ENCODE measurements around the gene SNAI3. TPM values are rescaled to one million over a fixed set of nuclear protein-coding genes. Genes with fewer than 3 reads are reported as not detected.

Gene SNAI3
- 1 to 10 TPM; 1.3 to 4.3 (median 2.4) TPM for total RNA-seq

DNA sequence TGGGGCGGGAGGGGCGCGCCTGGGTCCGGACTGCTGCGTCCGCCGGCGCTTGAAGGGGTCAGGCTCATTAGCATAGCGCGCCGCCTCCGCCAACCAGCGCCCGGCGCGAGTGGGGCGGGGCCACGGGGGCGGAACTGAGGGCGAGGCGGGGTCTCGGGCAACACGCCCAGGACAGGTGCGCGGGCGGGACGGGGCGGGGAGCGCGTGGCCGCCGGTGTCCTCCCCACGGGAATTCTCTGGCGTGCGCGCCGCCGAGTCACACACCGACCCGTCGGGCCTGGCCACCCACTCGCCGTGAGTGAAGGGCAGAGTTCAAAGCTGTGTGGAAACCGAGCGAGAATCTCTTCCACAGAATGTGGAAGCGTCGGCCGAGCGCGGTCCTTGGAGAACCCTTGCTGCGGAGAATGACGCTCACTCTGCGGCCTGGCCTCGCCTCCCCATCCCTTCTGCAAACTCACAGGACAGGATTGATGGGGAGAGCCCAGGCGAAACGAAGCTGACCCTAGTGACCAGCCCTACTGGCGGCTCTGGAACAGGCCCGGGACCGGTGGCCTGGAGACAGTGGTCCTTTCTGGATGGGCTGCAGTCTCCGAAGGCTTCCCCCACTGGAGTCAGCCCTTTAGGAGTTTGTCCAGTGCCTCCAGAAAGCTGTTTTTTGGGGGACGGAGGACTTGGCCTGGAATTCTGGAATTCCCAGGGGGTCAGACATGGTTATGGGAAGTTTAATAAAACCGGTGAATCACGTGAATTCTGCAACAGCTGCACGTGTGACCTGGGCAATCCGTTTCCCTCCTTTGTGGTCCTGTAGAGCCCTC, at the start of gene SNAI3:
SNAI3 (minus strand) TSS at position 69 of the 815 bp plus-strand sequence. CDS start 101 bp downstream, outside the sequence.
- WGBS, 10 experiments = 0 to 36% (median 20%) methylated on average over 1 to 14 of the region's 65 CpGs; no CpG with 5 or more reads in 5 of the 10 experiments
- no peak within 1 kb of the TSS for H3K27ac ChIP-seq

GRCh38 chr16:88736088-88736487, 49.8 kb upstream of the SNAI3 start:
- H3K4me1 ChIP-seq (replicated peaks in 1 of 2) = peaks cover 3 to 10% of the 10 kb centered on the region in 2 donors
- in situ Hi-C loops (cut with MboI; ENCODE audit: low pct_unique_long_range_greater_than_20kb in 2 of 9, low sequenced_read_pairs in 9 of 9, unreplicated experiment in 9 of 9) = loop anchor here in 2 of 9 experiments (25.0 kb wide), 2 partner anchors 426 to 476 kb away; partner anchors contain the start of genes CDH15 (in 1 of the 2), SLC22A31 (in 1 of the 2) and ZNF778 (in 1 of the 2)
- ATAC-seq (replicated peaks in 6 of 8) = peak in 1 of 8 experiments; percentile 3
- WGBS, 10 experiments = 91 to 100% methylated on average over 2 to 9 of the region's 21 CpGs; no CpG with 5 or more reads in 8 of the 10 experiments
- H3K27ac ChIP-seq = no peak overlapping the region
- H3K4me3 ChIP-seq = no peak overlapping the region

More for the DNA sequence above, at the start of gene SNAI3:
- H3K4me3 ChIP-seq = peak within 1 kb of the TSS; percentile 26 to 33 (median 27)
- peak; percentile 81 to 90 (median 86) for ATAC-seq (replicated peaks in 6 of 8)
- H3K4me1 ChIP-seq (replicated peaks in 1 of 2) = peaks cover 3 to 5% of the 10 kb centered on the region in 2 donors
- in situ Hi-C loops (cut with MboI; ENCODE audit: low pct_unique_long_range_greater_than_20kb in 2 of 9, low sequenced_read_pairs in 9 of 9, unreplicated experiment in 9 of 9) = no loop called here

DNA sequence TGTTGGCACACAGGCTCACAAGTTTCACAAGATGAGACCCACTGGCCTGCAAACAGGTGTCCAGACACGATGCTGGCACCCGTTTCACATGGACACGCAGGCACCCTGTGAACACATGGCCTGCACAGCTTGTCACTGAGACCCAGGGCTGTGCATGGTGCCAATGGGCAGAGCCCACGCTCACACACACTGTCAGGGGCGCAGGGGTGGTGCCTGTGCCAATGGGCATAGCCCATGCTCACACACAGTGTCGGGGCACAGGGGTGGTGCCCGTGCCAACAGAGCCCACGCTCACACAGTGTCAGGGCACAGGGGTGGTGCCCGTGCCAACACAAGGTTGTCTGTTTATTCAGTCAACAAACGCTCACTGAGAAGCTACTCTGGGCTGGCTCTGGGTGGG, 49.3 kb upstream of the SNAI3 start:
- no peak overlapping the region for H3K27ac ChIP-seq
- ATAC-seq (replicated peaks in 6 of 8) = no peak
- in situ Hi-C loops (cut with MboI; ENCODE audit: low pct_unique_long_range_greater_than_20kb in 2 of 9, low sequenced_read_pairs in 9 of 9, unreplicated experiment in 9 of 9) = loop anchor here in 2 of 9 experiments (25.0 kb wide), 2 partner anchors 427 to 477 kb away; partner anchors contain the start of genes CDH15 (in 1 of the 2), SLC22A31 (in 1 of the 2) and ZNF778 (in 1 of the 2)
- H3K4me1 ChIP-seq (replicated peaks in 1 of 2) = peaks cover 3 to 13% of the 10 kb centered on the region in 2 donors
- H3K4me3 ChIP-seq = no peak overlapping the region
- 63 to 100% (median 90%) methylated on average over 2 to 6 of the region's 10 CpGs; no CpG with 5 or more reads in 5 of the 10 experiments for WGBS, 10 experiments

- Histone ChIP-seq H3K27ac (no peak overlapping the region), H3K4me1 (replicated peaks in 1 of 2) (peaks cover 3 to 16% of the 10 kb centered on the region in 2 donors), H3K4me3 (no peak overlapping the region)
- ATAC-seq (replicated peaks in 6 of 8) = no peak
- WGBS, 10 experiments = 100% methylated on average over 1 to 2 of the region's 16 CpGs; no CpG with 5 or more reads in 8 of the 10 experiments
- in situ Hi-C loops (cut with MboI; ENCODE audit: low pct_unique_long_range_greater_than_20kb in 2 of 9, low sequenced_read_pairs in 9 of 9, unreplicated experiment in 9 of 9) = loop anchor here in 2 of 9 experiments (25.0 kb wide), 2 partner anchors 427 to 477 kb away; partner anchors contain the start of genes CDH15 (in 1 of the 2), SLC22A31 (in 1 of the 2) and ZNF778 (in 1 of the 2)
Measured at GRCh38 chr16:88735121-88735520, 48.8 kb upstream of the SNAI3 start.

- Histone ChIP-seq H3K4me1 (replicated peaks in 1 of 2) (peaks cover 3 to 13% of the 10 kb centered on the region in 2 donors), H3K4me3 (no peak overlapping the region), H3K27ac (no peak overlapping the region)
- 97% methylated on average over 6 of the region's 23 CpGs; no CpG with 5 or more reads in 9 of the 10 experiments for WGBS, 10 experiments
- ATAC-seq (replicated peaks in 6 of 8) = no peak
- in situ Hi-C loops (cut with MboI; ENCODE audit: low pct_unique_long_range_greater_than_20kb in 2 of 9, low sequenced_read_pairs in 9 of 9, unreplicated experiment in 9 of 9) = loop anchor here in 2 of 9 experiments (25.0 kb wide), 2 partner anchors 428 to 478 kb away; partner anchors contain the start of genes CDH15 (in 1 of the 2), SLC22A31 (in 1 of the 2) and ZNF778 (in 1 of the 2)
Measured at GRCh38 chr16:88734361-88734728, 48.0 kb upstream of the SNAI3 start.

DNA sequence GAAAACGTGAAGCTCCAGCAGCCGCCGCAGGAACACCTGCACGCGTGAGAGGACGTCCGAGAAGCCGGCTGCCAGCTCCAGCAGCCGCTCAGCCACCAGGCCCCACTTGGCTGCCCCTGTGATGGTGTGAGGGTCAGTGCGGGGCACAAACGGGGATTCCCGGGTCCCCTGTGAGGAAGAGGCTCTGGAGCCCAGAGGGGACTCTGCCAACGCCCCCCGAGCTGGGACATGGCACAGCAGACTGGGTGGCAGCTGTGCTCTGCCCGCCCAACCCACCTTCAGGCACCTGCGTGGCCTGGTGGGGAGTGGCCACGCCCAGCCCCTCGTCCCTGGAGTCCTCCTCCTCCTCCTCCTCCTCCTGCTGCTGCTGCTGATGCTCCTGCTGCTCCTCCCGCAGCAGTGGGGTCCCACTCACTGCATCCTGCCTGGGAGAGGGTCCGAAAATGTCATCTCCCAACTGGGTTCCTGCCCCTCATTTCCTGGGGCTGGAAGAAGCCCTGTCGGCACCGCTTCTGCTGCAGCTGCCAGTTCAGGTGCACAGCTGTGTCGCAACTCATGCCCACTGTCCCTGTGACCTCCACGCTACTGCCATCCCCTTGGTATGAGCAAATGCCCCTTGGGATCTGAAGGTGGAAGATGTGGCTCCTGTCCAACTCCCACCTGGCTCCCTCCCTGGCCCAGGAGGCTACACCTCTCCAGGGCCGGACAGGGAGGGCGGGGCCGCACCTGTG, 47.5 kb upstream of the SNAI3 start:
- H3K27ac ChIP-seq = no peak overlapping the region
- H3K4me3 ChIP-seq = no peak overlapping the region
- WGBS, 10 experiments = 60 to 90% methylated on average over 2 of the region's 27 CpGs; no CpG with 5 or more reads in 8 of the 10 experiments
- ATAC-seq (replicated peaks in 6 of 8) = no peak
- H3K4me1 ChIP-seq (replicated peaks in 1 of 2) = peaks cover 3 to 13% of the 10 kb centered on the region in 2 donors
- in situ Hi-C loops (cut with MboI; ENCODE audit: low pct_unique_long_range_greater_than_20kb in 2 of 9, low sequenced_read_pairs in 9 of 9, unreplicated experiment in 9 of 9) = loop anchor here in 2 of 9 experiments (25.0 kb wide), 2 partner anchors 429 to 479 kb away; partner anchors contain the start of genes CDH15 (in 1 of the 2), SLC22A31 (in 1 of the 2) and ZNF778 (in 1 of the 2)

DNA sequence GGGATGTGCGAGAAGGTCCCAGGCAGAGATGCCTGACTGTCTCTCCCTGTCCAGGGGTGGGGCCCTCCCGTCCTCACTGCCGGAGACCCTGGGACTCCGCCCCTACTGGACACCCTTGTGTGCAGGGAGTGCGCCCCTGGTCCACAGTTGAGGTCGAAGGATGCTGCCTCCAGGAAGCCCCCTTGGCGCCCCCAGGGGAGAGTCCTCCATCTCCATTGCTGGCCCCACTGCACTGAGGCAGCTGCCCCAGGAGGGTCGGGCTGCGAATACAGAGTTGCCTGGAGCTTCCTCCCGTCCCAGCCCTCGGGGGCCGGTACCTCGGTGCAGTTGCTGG, 46.6 kb upstream of the SNAI3 start:
- in situ Hi-C loops (cut with MboI; ENCODE audit: low pct_unique_long_range_greater_than_20kb in 2 of 9, low sequenced_read_pairs in 9 of 9, unreplicated experiment in 9 of 9) = loop anchor here in 2 of 9 experiments (25.0 kb wide), 2 partner anchors 429 to 479 kb away; partner anchors contain the start of genes CDH15 (in 1 of the 2), SLC22A31 (in 1 of the 2) and ZNF778 (in 1 of the 2)
- no peak overlapping the region for H3K27ac ChIP-seq
- H3K4me3 ChIP-seq = no peak overlapping the region
- no peak for ATAC-seq (replicated peaks in 6 of 8)
- H3K4me1 ChIP-seq (replicated peaks in 1 of 2) = peaks cover 5 to 14% of the 10 kb centered on the region in 2 donors
- WGBS, 10 experiments = 77 to 83% methylated on average over 1 to 4 of the region's 13 CpGs; no CpG with 5 or more reads in 8 of the 10 experiments

GRCh38 chr16:88732172-88732960, 46.1 kb upstream of the SNAI3 start:
- peaks cover 7 to 14% of the 10 kb centered on the region in 2 donors for H3K4me1 ChIP-seq (replicated peaks in 1 of 2)
- H3K27ac ChIP-seq = no peak overlapping the region
- in situ Hi-C loops (cut with MboI; ENCODE audit: low pct_unique_long_range_greater_than_20kb in 2 of 9, low sequenced_read_pairs in 9 of 9, unreplicated experiment in 9 of 9) = loop anchor here in 2 of 9 experiments (25.0 kb wide), 2 partner anchors 430 to 480 kb away; partner anchors contain the start of genes CDH15 (in 1 of the 2), SLC22A31 (in 1 of the 2) and ZNF778 (in 1 of the 2)
- 90% methylated on average over 2 of the region's 30 CpGs; no CpG with 5 or more reads in 8 of the 10 experiments for WGBS, 10 experiments
- no peak overlapping the region for H3K4me3 ChIP-seq
- peak in 2 of 8 experiments; percentile 22 to 59 for ATAC-seq (replicated peaks in 6 of 8)

DNA sequence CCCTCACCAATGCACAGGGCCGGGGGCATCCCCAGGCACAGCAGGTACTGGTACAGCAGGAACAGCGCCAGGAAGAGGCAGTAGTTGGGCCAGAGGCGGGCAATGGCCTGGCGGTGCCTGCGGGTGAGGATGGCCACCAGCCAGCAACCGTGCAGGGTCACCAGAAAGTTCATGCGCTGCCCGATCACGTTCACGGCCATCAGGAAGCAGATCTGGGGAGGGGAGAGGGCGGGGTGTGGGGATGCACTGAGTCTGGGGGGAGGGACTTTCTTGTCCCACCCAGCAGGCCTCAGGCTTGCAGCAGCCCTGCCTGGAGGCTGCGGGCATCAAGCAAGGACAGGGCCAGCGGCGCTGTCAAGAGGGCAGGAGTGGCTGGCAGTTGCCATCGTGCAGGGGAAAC, 45.4 kb upstream of the SNAI3 start:
- ATAC-seq (replicated peaks in 6 of 8) = peak in 2 of 8 experiments; percentile 14 to 17
- WGBS, 10 experiments = 89% methylated on average over 3 of the region's 15 CpGs; no CpG with 5 or more reads in 9 of the 10 experiments
- peaks cover 7 to 12% of the 10 kb centered on the region in 2 donors for H3K4me1 ChIP-seq (replicated peaks in 1 of 2)
- no peak overlapping the region for H3K4me3 ChIP-seq
- in situ Hi-C loops (cut with MboI; ENCODE audit: low pct_unique_long_range_greater_than_20kb in 2 of 9, low sequenced_read_pairs in 9 of 9, unreplicated experiment in 9 of 9) = loop anchor here in 2 of 9 experiments (25.0 kb wide), 2 partner anchors 431 to 481 kb away; partner anchors contain the start of genes CDH15 (in 1 of the 2), SLC22A31 (in 1 of the 2) and ZNF778 (in 1 of the 2)
- no peak overlapping the region for H3K27ac ChIP-seq

- ATAC-seq (replicated peaks in 6 of 8) = peak in 2 of 8 experiments; percentile 20 to 31
- Histone ChIP-seq H3K4me3 (no peak overlapping the region), H3K4me1 (replicated peaks in 1 of 2) (peaks cover 7 to 12% of the 10 kb centered on the region in 2 donors), H3K27ac (peak overlapping the region in 1 of 2 donors; percentile 6)
- WGBS, 10 experiments = 73 to 100% (median 88%) methylated on average over 1 to 19 of the region's 34 CpGs; no CpG with 5 or more reads in 4 of the 10 experiments
- in situ Hi-C loops (cut with MboI; ENCODE audit: low pct_unique_long_range_greater_than_20kb in 2 of 9, low sequenced_read_pairs in 9 of 9, unreplicated experiment in 9 of 9) = loop anchor here in 2 of 9 experiments (25.0 kb wide), 2 partner anchors 431 to 481 kb away; partner anchors contain the start of genes CDH15 (in 1 of the 2), SLC22A31 (in 1 of the 2) and ZNF778 (in 1 of the 2)
Measured at GRCh38 chr16:88730632-88731607, 44.6 kb upstream of the SNAI3 start.

Measured in motor neuron (in vitro differentiated cells).